ENCODE data around the gene VPS11. TPM values are rescaled to one million over a fixed set of nuclear protein-coding genes. Genes with fewer than 3 reads are reported as not detected.

Gene VPS11
- total RNA-seq, 2 experiments from 2014 or later: 23.3 to 32.2 TPM

- no peak for DNase-seq (ENCODE audit: low spot score)
- ChIA-PET POLR2A (interaction anchor here (0.7 kb wide), 1 partner anchor 313 kb away, joined by 3 read pairs; no protein-coding TSS in a partner anchor), CTCF (ENCODE audit: unreplicated experiment) (interaction anchor here (0.6 kb wide), 1 partner anchor 1727 kb away, joined by 3 read pairs; the partner anchor contains the start of gene CEP164)
- no peak overlapping the region for H2AFZ ChIP-seq (ENCODE audit: low read length)
- H3K9me3 ChIP-seq (ENCODE audit: low read length): no peaks in the 10 kb centered on the region
- no peaks in the 10 kb centered on the region for H3K9me2 ChIP-seq (ENCODE audit: insufficient read depth, low read length)
- no peak overlapping the region for H3K4me3 ChIP-seq (ENCODE audit: low read depth, low read length, poor library complexity, severe bottlenecking)
- BruUV-seq (replicated peaks): no TSS peak
- H3K36me3 ChIP-seq (ENCODE audit: insufficient read depth, low read length): peaks cover 64% of the 10 kb centered on the region
- no peak overlapping the region for H3K27ac ChIP-seq (ENCODE audit: low read depth, low read length, poor library complexity, severe bottlenecking)
- H3K79me2 ChIP-seq (ENCODE audit: insufficient read depth, low read depth, low read length): peaks cover 22% of the 10 kb centered on the region
- TF ChIP-seq CTCF (conservative IDR thresholded peaks at IDR 0.05; ENCODE audit: low read length): no peak
- intact Hi-C loops (cut with micrococcal nuclease; ENCODE audit: unreplicated experiment): no loop called here
- H3K4me1 ChIP-seq (ENCODE audit: insufficient read depth, low read length, poor library complexity, severe bottlenecking): peaks cover 13% of the 10 kb centered on the region
- no peaks in the 10 kb centered on the region for H4K20me1 ChIP-seq (ENCODE audit: insufficient read depth, low read length)
- no peak overlapping the region for H3K4me2 ChIP-seq (ENCODE audit: low read length)
These were observed 13.2 kb upstream of the VPS11 start for GRCh38 chr11:119054418-119054817.

- peak overlapping the region; percentile 82 for H3K4me3 ChIP-seq (ENCODE audit: low read depth, low read length, poor library complexity, severe bottlenecking)
These were observed 11.7 kb upstream of the VPS11 start for GRCh38 chr11:119055901-119056300.

More at GRCh38 chr11:119055901-119056300, 11.7 kb upstream of the VPS11 start:
- peak; percentile 59 for DNase-seq (ENCODE audit: low spot score)
- no TSS peak for BruUV-seq (replicated peaks)
- no peak overlapping the region; the same call in 1 of the 2 replicates for H2AFZ ChIP-seq (ENCODE audit: low read length)
- intact Hi-C loops (cut with micrococcal nuclease; ENCODE audit: unreplicated experiment): loop anchor here (2.0 kb wide), 2 partner anchors 47 to 141 kb away; no protein-coding TSS in a partner anchor
- no peaks in the 10 kb centered on the region for H3K9me2 ChIP-seq (ENCODE audit: insufficient read depth, low read length)
- TF ChIP-seq CTCF (conservative IDR thresholded peaks at IDR 0.05; ENCODE audit: low read length) (peak; percentile 65), EZH2phosphoT487 (IDR thresholded peaks at IDR 0.05; ENCODE audit: borderline replicate concordance, low read depth, low read length) (no peak)
- POLR2A ChIA-PET: interaction anchor here (0.6 to 2.0 kb wide), 10 partner anchors 12 to 58 kb away, joined by 3 to 7 read pairs (median 4); partner anchors contain the start of genes CENATAC and VPS11
- peak overlapping the region; percentile 65 for H3K27ac ChIP-seq (ENCODE audit: low read depth, low read length, poor library complexity, severe bottlenecking)
- H3K4me2 ChIP-seq (ENCODE audit: low read length): peak overlapping the region; percentile 84
- H3K4me1 ChIP-seq (ENCODE audit: insufficient read depth, low read length, poor library complexity, severe bottlenecking): peaks cover 13% of the 10 kb centered on the region
- peaks cover 49% of the 10 kb centered on the region for H3K36me3 ChIP-seq (ENCODE audit: insufficient read depth, low read length)
- no peaks in the 10 kb centered on the region for H4K20me1 ChIP-seq (ENCODE audit: insufficient read depth, low read length)
- H3K9me3 ChIP-seq (ENCODE audit: low read length): no peaks in the 10 kb centered on the region
- CTCF ChIA-PET (ENCODE audit: unreplicated experiment): interaction anchor here (0.6 to 0.9 kb wide), 2 partner anchors 31 to 62 kb away, joined by 3 read pairs; no protein-coding TSS in a partner anchor
- H3K79me2 ChIP-seq (ENCODE audit: insufficient read depth, low read depth, low read length): peaks cover 22% of the 10 kb centered on the region

All from OCI-LY7 (cell line).